ENCODE results near the gene SRGAP3.
"Not testable (repeated sequence)": the region's sequence is repeated elsewhere in the genome, so short reads cannot be mapped to it uniquely, and the experiment has no call there.

SRGAP3 gene

DNA sequence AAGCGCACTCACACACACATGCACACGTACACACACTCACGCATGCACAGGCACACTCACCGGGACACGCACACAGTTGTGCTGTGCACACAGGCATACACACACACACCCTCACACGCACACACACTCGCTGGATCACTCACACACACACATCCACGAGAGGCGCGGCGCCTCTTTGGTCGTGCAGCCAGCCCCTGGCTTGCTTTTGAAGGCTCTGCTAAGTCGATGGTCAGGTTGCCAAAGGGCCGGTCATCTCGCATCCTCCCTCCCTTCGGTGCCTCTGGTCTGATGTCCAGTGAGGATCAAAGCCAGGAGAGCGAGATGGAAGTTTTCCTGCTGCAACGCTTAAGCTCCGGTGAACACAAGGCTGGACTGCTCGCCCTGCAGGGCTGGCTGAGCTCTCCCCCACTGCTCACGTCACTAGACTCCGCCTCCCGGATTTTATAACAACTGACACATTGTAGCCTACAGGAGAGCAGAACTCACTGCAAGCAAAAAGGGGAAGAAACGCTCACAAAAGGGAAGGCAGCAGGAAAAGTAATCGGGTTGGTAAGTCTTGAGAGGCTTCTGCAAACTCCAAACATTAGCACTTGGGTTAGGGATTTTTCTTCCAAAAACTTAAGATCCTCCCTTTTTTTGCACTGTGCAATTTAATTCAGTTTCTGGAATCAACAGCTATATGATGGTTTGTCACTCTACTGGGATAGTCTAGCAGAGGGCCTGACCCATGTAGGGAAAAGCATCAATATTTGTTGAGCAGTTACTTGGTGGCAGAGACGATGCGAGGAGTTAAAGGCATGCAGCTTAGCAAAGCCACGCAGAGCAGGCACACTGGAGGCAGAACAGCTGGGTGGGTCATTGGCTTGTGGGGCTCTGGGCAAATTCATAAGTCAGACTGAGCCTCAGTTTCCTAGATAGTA is at the start of gene SRGAP3:
Gene SRGAP3, minus strand, starts transcription at position 374 of the 920 bp plus-strand sequence. CDS start 695 bp downstream, outside the sequence.
- H3K27ac Mint-ChIP-seq (ENCODE audit: low read depth): peak within 1 kb of the TSS; percentile 50
- DNase-seq (ENCODE audit: low spot score in 2 of 2) (peak; percentile 53 to 68), ATAC-seq (replicated peaks; ENCODE audit: extremely low read depth, poor library complexity, severe bottlenecking) (peak; percentile 98)
- peaks cover 37% of the 10 kb centered on the region for H3K27me3 Mint-ChIP-seq
- H3K4me3 Mint-ChIP-seq: peak within 1 kb of the TSS; percentile 88
- peaks cover 22% of the 10 kb centered on the region for H3K4me1 Mint-ChIP-seq
- no peaks in the 10 kb centered on the region for H3K9me3 Mint-ChIP-seq
- peaks cover 6% of the 10 kb centered on the region for H3K36me3 Mint-ChIP-seq (ENCODE audit: insufficient read depth)

DNA sequence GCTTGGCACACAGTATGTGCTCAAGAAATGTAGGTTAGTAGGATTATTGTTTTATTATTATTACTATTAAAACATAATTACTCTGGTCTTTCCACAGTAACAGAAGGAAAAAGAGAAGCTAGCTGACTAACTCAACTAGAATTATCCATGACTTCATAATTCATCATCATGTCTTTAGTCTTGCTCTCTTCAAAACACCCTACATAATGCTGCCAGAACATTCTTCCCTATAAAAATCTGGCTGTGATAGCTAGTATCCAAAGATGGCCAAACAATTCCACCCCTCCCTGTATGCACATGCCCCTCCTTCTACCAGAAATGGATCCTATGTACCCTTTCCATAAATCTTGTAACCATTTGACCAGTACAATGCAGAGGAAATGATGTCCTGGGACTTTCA is 48.8 kb upstream of the SRGAP3 start:
- Mint-ChIP-seq H3K4me3 (no peak overlapping the region), H3K27ac (ENCODE audit: low read depth) (no peak overlapping the region), H3K9me3 (no peaks in the 10 kb centered on the region), H3K27me3 (peaks cover 40% of the 10 kb centered on the region), H3K36me3 (ENCODE audit: insufficient read depth) (no peaks in the 10 kb centered on the region), H3K4me1 (no peaks in the 10 kb centered on the region)
- no peak for DNase-seq (ENCODE audit: low spot score in 2 of 2)
- no peak for ATAC-seq (replicated peaks; ENCODE audit: extremely low read depth, poor library complexity, severe bottlenecking)

DNA sequence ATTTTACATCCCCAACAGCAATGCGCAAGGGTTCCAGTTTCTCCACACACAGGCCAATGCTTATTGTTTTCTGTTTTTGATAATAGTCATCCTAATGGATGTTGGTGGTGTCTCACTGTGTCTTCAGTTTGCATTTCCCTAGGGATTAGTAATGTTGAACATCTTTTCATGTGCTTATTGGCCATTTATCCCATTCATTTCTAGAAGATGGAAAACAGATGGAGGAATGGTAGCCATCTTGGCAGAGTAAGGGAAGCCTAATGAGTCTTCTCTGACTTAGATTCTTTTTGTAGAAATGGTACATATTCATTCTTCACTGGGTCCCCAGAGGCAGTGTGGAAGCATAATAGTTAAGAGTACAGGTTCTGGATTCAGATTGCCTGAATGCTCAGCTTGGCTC is 46.8 kb upstream of the SRGAP3 start:
- Mint-ChIP-seq H3K4me3 (no peak overlapping the region), H3K36me3 (ENCODE audit: insufficient read depth) (no peaks in the 10 kb centered on the region), H3K27me3 (peaks cover 41% of the 10 kb centered on the region), H3K9me3 (no peaks in the 10 kb centered on the region), H3K27ac (ENCODE audit: low read depth) (no peak overlapping the region), H3K4me1 (no peaks in the 10 kb centered on the region)
- DNase-seq (ENCODE audit: low spot score in 2 of 2) (no peak), ATAC-seq (replicated peaks; ENCODE audit: extremely low read depth, poor library complexity, severe bottlenecking) (no peak)

DNA sequence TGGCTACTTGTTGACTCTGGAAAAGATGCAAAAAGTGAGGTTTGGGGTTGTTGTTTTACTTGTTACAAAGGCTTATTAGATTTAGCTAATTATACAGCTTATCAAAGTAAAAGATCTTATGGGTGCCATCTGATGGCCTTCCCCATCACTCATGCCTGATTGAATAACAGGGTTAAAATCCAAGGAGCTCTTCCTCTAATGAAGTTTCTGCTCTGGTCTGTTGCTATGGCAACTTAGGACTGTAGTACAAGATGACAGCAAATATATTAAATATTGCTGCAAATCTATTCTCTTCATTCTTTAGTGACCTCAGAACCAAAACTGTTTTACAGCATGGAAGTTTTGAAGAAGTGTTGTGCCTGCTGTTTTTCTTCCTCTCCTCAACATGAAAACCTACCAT is 45.6 kb upstream of the SRGAP3 start:
- no peaks in the 10 kb centered on the region for H3K4me1 Mint-ChIP-seq
- H3K27ac Mint-ChIP-seq (ENCODE audit: low read depth): no peak overlapping the region
- no peaks in the 10 kb centered on the region for H3K36me3 Mint-ChIP-seq (ENCODE audit: insufficient read depth)
- H3K4me3 Mint-ChIP-seq: no peak overlapping the region
- ATAC-seq (replicated peaks; ENCODE audit: extremely low read depth, poor library complexity, severe bottlenecking): no peak
- H3K27me3 Mint-ChIP-seq: peaks cover 53% of the 10 kb centered on the region
- H3K9me3 Mint-ChIP-seq: no peaks in the 10 kb centered on the region
- no peak for DNase-seq (ENCODE audit: low spot score in 2 of 2)

DNA sequence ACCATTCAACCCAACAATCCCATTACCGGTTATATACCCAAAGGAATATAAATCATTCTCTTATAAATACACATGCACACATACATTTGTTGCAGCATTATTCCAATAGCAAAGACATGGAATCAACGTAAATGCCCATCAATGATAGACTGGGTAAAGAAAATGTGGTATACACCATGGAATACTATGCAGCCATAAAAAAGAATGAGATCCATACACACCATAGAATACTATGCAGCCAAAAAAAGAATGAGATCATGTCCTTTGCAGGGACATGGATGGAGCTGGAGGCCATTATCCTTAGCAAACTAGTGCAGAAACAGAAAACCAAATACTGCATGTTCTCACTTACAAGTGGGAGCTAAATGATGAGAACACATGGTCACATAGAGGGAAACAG is 44.5 kb upstream of the SRGAP3 start:
- not testable (repeated sequence) for H3K36me3 Mint-ChIP-seq (ENCODE audit: insufficient read depth); ATAC-seq (replicated peaks; ENCODE audit: extremely low read depth, poor library complexity, severe bottlenecking); H3K4me3 Mint-ChIP-seq

DNA sequence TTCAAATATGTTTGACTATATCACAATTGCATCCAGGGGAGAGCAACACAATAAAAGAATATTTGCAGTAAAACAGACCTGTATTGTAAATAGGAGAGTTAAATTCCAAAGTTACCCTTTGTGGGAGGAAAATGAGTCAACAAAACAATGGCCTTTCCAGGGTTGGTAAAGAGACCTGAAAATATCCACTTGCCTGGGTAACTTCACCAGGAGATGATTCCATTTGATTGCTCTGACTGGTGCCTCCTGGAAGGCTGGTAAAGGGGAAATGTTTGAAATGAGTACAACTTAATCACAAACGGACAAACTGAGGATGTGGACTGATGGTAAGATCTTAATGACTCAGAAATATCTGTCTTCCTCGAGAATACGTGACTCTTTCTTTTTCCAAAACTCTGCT is 43.6 kb upstream of the SRGAP3 start:
- DNase-seq (ENCODE audit: low spot score in 2 of 2) (no peak), ATAC-seq (replicated peaks; ENCODE audit: extremely low read depth, poor library complexity, severe bottlenecking) (no peak)
- Mint-ChIP-seq H3K36me3 (ENCODE audit: insufficient read depth) (no peaks in the 10 kb centered on the region), H3K27me3 (peaks cover 58% of the 10 kb centered on the region), H3K4me3 (no peak overlapping the region), H3K27ac (ENCODE audit: low read depth) (no peak overlapping the region), H3K9me3 (no peaks in the 10 kb centered on the region), H3K4me1 (no peaks in the 10 kb centered on the region)

More for the DNA sequence above, 44.5 kb upstream of the SRGAP3 start:
- H3K27me3 Mint-ChIP-seq: peaks cover 56% of the 10 kb centered on the region
- H3K27ac Mint-ChIP-seq (ENCODE audit: low read depth); DNase-seq (ENCODE audit: low spot score in 2 of 2); H3K4me1 Mint-ChIP-seq; H3K9me3 Mint-ChIP-seq: not testable (repeated sequence)

DNA sequence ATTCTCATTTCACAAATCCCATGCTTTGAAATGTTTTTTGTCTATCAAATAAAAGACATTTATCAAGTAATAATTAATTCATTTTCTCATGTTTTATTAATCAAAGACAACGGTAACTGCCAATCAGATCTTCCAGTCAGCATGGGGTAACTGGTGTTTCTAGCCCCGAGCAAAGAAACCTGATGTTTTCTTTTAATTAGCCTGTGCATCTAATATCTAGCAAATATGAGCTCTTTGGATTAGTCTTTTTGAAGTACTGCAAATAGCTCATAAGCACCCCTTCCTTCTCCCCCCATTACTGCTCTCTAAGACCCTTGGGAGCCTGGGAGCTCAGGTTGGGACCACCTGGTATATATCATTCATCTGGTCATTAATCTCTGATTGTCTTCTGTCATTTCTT is 43.1 kb upstream of the SRGAP3 start:
- H3K27me3 Mint-ChIP-seq: peaks cover 64% of the 10 kb centered on the region
- DNase-seq (ENCODE audit: low spot score in 2 of 2): no peak
- no peak overlapping the region for H3K27ac Mint-ChIP-seq (ENCODE audit: low read depth)
- no peaks in the 10 kb centered on the region for H3K4me1 Mint-ChIP-seq
- H3K36me3 Mint-ChIP-seq (ENCODE audit: insufficient read depth): no peaks in the 10 kb centered on the region
- no peak overlapping the region for H3K4me3 Mint-ChIP-seq
- no peak for ATAC-seq (replicated peaks; ENCODE audit: extremely low read depth, poor library complexity, severe bottlenecking)
- H3K9me3 Mint-ChIP-seq: no peaks in the 10 kb centered on the region

DNA sequence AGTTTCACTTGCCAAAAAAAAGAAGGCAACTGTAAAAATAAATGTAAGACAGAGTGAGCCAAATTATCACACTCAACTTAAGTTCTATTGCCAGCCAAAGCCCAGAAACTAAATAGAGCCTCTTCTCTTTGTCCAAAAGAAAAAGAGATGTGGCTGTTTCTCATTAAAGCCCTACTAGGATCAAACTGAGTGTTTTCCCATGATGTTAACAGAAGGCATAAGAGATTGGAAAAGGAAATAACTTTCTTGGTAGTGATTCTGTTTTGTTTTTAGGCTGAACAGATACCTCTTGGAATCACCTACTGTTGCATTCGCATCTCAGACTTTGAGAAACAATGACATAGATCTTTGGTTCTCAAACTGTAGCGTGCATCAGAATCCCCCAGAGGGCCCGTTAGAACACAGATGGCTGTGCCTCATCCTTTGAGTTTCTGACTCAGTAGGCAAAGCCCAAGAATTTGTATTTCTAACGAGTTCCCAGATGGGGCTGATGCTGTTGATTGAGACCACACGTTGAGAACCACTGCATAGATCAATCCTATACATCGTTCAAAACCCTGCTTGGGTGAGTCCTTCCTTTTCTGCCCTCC is 42.5 kb upstream of the SRGAP3 start:
- DNase-seq (ENCODE audit: low spot score in 2 of 2): no peak
- ATAC-seq (replicated peaks; ENCODE audit: extremely low read depth, poor library complexity, severe bottlenecking): no peak
- Mint-ChIP-seq H3K36me3 (ENCODE audit: insufficient read depth) (no peaks in the 10 kb centered on the region), H3K4me1 (no peaks in the 10 kb centered on the region), H3K27me3 (peaks cover 70% of the 10 kb centered on the region), H3K27ac (ENCODE audit: low read depth) (no peak overlapping the region), H3K4me3 (no peak overlapping the region), H3K9me3 (no peaks in the 10 kb centered on the region)

DNA sequence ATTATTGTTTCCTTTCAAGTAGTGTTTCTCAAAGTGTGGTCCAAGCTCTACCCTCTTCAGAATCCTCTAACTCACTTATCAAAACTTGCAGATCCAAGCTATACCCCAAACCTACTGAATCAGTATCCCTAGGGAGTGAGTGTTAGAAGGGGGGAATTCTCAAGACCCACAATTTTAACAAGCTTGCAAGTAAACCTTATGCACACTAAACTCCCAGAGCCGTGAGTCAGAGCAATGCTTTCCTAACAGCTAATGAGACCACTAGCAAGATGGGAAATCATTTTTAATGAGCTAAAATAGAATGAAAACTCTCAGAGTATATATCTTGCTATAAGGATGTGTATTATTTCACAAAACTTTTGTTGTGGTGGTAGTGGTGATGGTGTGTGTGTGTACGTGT is 41.1 kb upstream of the SRGAP3 start:
- Mint-ChIP-seq H3K36me3 (ENCODE audit: insufficient read depth) (no peaks in the 10 kb centered on the region), H3K27me3 (peaks cover 66% of the 10 kb centered on the region), H3K9me3 (no peaks in the 10 kb centered on the region), H3K4me1 (no peaks in the 10 kb centered on the region), H3K27ac (ENCODE audit: low read depth) (no peak overlapping the region), H3K4me3 (no peak overlapping the region)
- ATAC-seq (replicated peaks; ENCODE audit: extremely low read depth, poor library complexity, severe bottlenecking) (no peak), DNase-seq (ENCODE audit: low spot score in 2 of 2) (no peak)

DNA sequence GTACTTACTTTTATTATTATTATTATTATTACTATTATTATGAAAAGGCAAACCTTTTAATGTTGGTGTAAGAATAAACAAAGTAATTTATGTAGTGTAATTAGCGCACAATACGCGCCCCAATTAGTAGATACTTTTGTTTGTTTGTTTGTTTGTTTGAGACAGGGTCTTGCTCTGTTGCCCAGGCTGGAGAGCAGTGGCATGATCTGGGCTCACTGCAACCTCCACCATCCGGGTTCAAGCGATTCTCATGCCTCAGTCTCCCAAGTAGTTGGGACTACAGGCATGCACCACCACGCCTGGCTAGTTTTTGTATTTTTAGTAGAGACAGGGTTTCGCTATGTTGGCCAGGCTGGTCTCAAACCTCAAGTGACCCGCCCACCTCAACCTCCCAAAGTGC is 32.1 kb upstream of the SRGAP3 start:
- H3K36me3 Mint-ChIP-seq (ENCODE audit: insufficient read depth); H3K4me3 Mint-ChIP-seq; H3K4me1 Mint-ChIP-seq; DNase-seq (ENCODE audit: low spot score in 2 of 2); ATAC-seq (replicated peaks; ENCODE audit: extremely low read depth, poor library complexity, severe bottlenecking); H3K9me3 Mint-ChIP-seq; H3K27ac Mint-ChIP-seq (ENCODE audit: low read depth): not testable (repeated sequence)
- peaks cover 17% of the 10 kb centered on the region for H3K27me3 Mint-ChIP-seq

DNA sequence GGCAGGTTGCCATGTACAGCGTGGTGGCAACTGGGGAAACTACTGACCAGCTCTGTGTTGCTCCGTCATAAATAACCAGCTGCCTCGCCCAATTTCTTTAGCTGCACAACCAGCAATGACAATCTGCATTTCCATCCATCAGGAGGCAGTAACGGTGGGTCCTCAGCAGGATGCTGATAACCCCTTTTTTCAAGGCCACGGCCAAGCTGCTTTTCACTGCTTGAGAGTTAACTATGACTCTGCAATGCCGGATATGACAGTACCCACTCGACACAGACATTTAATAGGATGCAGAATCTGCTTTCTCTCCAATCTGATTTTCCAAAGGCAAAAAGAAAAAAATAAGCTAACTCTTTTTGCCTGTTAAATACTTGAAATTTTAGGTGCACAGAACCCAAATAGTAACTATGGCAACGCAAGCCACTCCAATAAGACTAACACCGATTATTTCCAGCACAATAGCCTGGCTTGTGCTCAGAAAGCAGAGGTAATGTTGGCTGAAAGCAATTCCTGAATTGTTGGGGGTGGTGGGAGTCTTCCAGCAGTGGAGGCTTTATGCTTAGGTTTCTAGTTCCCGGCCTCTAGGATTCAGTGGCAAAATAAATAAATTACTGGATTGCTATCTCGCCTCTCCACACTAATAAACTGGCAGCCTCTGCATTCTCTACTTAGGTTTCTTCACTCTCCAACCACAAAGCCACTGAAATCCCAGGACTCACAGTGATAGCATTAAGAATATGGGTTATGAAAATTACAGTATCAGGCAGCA is 31.2 kb upstream of the SRGAP3 start:
- ATAC-seq (replicated peaks; ENCODE audit: extremely low read depth, poor library complexity, severe bottlenecking) (no peak), DNase-seq (ENCODE audit: low spot score in 2 of 2) (no peak)
- Mint-ChIP-seq H3K4me3 (no peak overlapping the region), H3K9me3 (no peaks in the 10 kb centered on the region), H3K36me3 (ENCODE audit: insufficient read depth) (no peaks in the 10 kb centered on the region), H3K4me1 (no peaks in the 10 kb centered on the region), H3K27me3 (peaks cover 26% of the 10 kb centered on the region), H3K27ac (ENCODE audit: low read depth) (no peak overlapping the region)

DNA sequence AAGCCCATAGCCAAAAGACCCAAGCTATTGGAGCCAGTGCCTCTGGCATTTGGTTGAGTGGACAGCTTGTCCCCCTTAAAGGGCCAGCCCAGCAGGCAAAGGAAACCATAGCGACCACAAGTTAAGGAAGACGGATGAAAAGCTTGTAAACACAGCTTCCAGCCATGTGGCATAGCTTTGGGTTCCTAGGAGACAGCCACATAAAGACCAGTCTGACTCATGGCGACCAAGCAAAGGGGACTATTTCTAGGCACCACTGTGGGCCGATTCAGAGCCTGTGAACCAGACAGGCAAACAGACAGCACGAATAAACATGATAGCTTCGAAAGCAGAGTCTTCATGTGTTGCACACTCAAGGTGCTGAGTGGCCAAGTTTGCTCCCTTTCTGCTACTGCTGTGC is 30.5 kb upstream of the SRGAP3 start:
- Mint-ChIP-seq H3K27me3 (peaks cover 33% of the 10 kb centered on the region), H3K36me3 (ENCODE audit: insufficient read depth) (no peaks in the 10 kb centered on the region), H3K9me3 (no peaks in the 10 kb centered on the region), H3K27ac (ENCODE audit: low read depth) (no peak overlapping the region), H3K4me1 (no peaks in the 10 kb centered on the region), H3K4me3 (no peak overlapping the region)
- DNase-seq (ENCODE audit: low spot score in 2 of 2) (no peak), ATAC-seq (replicated peaks; ENCODE audit: extremely low read depth, poor library complexity, severe bottlenecking) (no peak)

Data from central memory CD8-positive, alpha-beta T cell (primary cell).